ENCODE measurements around the gene MESP2.
A peak's percentile ranks its signal among the peaks of the same experiment; 100 is the strongest.

Gene MESP2

DNA sequence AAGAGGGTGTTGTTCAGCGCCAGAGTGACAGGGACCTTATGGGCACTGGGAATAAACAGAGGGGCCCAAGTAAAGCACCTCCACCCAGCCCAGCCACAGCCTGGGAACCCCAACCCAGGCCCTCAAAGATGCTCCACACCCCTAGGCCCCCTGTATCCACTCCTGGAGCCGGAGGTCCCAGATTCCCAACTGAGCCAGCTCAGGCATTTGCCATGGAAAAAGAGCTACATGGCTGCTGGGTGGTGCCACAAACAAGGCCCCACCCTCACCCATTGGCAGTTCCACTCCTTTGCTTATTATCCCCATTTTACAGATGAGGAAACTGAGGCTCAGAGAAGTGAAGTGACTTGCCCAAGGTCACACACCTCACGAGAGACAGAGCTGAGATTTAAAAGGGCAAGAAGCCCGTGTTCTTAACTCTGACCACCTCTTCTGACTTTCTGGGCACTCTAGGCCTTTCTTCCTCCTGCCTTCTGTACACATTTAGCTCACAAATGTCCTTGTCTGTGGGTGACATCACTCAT, 21.6 kb downstream of the MESP2 start:
- DNase-seq, result no peak

DNA sequence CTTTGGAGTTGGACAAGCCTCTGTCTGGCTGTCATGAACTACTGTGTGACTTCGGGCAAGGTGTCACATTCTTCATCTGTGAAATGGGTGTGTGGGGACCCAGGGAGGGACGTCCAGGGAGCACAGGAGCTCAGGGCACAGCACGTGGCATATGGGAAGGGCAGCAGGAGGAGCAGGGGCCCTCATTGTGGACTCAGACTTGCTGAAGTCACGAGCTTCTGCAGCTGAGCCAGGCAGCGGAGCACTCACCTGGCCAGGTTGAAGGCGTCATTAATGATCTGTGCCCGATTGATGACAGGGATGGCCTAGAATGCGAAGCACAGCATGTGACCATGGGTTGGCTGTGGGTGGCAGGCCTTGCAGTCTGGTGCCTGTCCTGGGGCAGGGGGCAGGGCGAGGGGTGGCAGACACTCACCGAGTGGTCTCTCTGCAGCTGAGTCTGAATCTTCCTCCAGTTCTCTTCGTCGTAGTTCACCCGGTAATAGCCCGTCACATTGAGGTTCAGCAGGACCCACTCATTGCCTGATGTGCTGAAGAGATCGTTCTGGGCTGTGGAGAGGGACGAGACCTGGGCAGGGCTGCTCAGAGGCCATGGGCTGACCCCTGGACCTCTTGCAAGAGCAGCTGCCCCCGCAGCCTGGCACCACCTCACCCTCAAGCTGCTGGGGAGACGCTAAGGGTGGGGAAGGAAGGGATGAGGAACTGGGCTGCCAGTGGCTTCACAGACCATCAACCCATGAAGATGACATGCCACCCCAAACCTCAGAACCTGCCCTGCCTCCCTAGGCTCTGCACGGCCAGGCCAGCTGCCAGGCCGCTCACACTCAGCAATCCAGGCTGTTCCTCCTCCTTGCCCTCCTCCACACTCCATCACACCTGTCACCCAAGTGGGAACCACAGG, 23.1 kb downstream of the MESP2 start:
- no peak overlapping the region for H3K27ac Mint-ChIP-seq

More for the DNA sequence above, 21.6 kb downstream of the MESP2 start:
- Mint-ChIP-seq H3K4me1 (no peaks in the 10 kb centered on the region), H3K27ac (no peak overlapping the region), H3K9me3 (peaks cover 4% of the 10 kb centered on the region), H3K36me3 (ENCODE audit: low read depth) (no peaks in the 10 kb centered on the region), H3K4me3 (no peak overlapping the region), H3K27me3 (peaks cover 2% of the 10 kb centered on the region)
- ATAC-seq, result no peak

DNA sequence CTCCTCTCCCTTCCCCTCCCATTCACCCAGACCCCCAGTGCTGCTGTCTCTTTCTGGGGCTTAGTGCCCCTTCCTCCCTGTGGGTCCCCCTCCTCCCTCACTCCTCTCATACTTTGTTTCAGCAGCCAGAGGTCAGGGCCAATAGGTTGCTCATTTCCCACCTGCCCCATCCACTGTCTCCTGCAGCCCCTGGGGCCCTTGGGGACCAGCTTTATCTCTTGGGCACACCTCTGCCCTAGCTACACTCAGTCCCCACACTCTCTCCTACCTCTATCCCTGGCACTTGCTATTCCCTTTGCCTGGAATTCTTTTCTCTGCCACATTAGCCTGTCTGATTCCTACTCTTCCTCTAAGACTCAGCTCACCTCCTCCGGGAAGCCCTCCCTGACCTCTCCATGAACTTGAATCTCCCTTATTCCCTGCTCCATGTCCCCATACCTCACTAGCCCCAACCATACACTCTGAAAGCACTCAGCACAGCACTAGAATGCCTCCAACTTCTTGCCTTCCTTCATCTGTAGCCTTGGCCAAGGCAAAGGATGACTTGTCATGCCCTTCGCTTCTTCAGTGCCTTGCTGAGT, 23.9 kb downstream of the MESP2 start:
- no peaks in the 10 kb centered on the region for H3K36me3 Mint-ChIP-seq (ENCODE audit: low read depth)
- H3K4me1 Mint-ChIP-seq, result no peaks in the 10 kb centered on the region
- H3K9me3 Mint-ChIP-seq, result peaks cover 4% of the 10 kb centered on the region
- H3K27me3 Mint-ChIP-seq, result peaks cover 2% of the 10 kb centered on the region
- H3K4me3 Mint-ChIP-seq, result no peak overlapping the region
- no peak overlapping the region for H3K27ac Mint-ChIP-seq
- ATAC-seq, result no peak
- no peak for DNase-seq

More for the DNA sequence above, 23.1 kb downstream of the MESP2 start:
- H3K4me3 Mint-ChIP-seq, result no peak overlapping the region
- no peaks in the 10 kb centered on the region for H3K4me1 Mint-ChIP-seq
- H3K36me3 Mint-ChIP-seq (ENCODE audit: low read depth), result no peaks in the 10 kb centered on the region
- ATAC-seq (peak; percentile 3), DNase-seq (no peak)
- H3K27me3 Mint-ChIP-seq, result peaks cover 2% of the 10 kb centered on the region
- H3K9me3 Mint-ChIP-seq, result peaks cover 4% of the 10 kb centered on the region

DNA sequence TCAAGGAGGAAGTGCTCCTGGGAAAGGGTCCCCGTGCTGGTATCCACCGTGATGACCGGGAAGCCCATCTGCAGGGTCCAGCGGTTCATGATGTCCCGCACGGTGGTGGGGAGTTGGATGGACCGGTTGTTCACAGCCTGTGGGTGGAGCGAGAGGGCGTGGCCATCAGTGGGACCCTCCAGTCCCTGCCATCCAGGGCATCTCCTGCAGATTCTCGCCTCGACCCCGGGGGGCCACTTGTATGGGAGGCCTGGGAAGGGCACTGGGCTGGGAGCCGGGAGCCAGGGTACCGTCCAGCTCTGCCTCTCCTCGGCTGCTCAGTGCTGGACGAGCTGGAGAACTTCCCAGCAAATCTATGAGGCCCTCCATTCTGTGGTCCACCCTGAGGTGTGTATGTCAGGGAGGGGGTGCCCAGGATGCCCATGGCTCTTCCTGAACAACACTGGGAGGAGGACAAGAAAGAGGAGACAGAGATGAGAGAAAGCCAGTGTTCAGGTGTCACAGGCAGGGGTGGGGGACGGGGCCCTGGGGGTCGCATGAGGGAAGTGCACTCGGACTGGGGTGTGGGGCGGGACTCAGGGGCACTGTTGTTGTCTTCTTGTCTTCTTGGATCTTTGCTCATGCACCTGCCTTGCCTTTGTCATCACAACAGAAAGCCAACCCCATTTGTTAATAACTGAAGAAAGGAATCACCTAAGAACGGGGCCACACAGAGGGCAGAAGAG, 25.5 kb downstream of the MESP2 start:
- ATAC-seq (no peak), DNase-seq (no peak)
- H3K4me1 Mint-ChIP-seq, result no peaks in the 10 kb centered on the region
- H3K27ac Mint-ChIP-seq, result no peak overlapping the region
- peaks cover 3% of the 10 kb centered on the region for H3K9me3 Mint-ChIP-seq
- H3K27me3 Mint-ChIP-seq, result peaks cover 2% of the 10 kb centered on the region
- H3K36me3 Mint-ChIP-seq (ENCODE audit: low read depth), result no peaks in the 10 kb centered on the region
- H3K4me3 Mint-ChIP-seq, result no peak overlapping the region

DNA sequence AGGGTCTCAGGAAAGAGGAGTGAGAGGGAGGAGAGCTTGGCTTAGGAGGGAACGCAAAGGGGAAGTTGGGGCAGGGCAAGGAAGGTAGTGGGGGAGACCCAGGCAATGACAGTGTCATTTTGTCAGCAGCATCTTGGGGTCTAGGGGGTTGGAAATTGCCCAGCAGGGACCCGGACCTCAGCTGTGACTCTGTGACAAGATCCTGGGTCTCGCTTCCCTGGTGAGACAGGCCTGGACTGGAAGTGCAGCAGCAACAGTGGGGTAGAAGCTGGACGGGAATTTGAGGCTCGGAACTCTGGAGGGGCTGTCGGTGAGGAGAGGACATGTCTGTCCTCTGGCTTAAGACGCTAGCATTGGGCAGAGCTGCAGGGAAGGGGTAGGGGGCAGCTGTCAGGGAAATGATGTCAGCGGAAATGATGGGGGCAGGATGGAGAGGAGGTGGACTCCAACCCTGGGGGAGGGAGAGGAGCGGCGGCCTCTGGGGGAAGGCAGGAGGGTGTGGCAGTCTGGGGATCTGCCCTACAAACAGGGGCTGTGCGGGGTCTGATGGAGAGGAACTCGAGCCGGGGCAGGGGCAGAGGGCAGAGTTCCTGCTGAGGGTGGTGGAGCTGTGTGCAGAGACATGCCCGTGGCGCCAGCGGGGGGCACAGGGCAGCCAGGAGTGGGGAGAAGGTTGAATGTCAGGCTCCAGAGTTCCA, 26.2 kb downstream of the MESP2 start:
- H3K27me3 Mint-ChIP-seq, result peaks cover 2% of the 10 kb centered on the region
- H3K27ac Mint-ChIP-seq, result no peak overlapping the region

DNA sequence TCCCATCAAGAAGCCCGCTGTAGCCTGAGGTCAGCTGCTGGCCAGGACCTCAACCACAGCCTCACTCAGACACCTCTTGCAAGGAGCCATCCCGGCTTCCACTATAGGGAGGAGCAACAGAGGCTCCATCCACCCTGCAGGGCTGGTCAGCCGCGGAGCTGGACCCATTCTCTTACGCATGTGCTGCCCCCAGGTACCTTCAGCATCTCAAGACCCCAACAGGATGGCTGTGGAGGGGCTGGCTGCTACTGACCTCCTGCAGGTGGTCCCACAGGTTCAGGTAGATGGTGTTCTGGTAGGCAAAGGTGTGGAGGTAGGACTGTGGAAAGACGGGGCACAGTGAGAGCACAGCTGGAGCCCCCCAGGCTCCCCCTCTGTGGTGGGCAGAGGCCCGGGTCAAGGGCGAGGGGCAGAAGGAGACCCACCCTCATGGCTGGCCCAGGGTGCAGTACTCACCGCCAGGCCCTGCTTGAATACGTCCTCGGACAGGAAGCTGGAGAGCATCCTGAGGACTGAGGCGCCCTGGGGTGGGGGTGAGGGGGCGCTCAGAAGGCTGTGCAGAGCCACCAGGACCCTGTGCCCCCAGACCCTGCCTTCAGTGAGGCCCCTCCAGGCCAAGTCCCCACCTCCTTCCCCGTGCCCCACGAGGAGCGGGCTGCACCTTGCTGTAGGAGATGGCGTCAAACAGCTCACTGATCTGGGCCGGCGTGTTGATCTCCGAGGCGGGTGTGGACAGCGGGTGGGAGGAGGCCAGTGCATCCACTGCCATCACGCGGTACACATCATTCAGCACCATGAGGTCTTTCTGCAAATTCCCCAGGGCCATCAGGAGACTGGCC, 27.1 kb downstream of the MESP2 start:
- no peak overlapping the region for H3K27ac Mint-ChIP-seq
- ATAC-seq (no peak), DNase-seq (no peak)

More for the DNA sequence above, 26.2 kb downstream of the MESP2 start:
- H3K9me3 Mint-ChIP-seq, result no peaks in the 10 kb centered on the region
- DNase-seq (no peak), ATAC-seq (no peak)
- no peak overlapping the region for H3K4me3 Mint-ChIP-seq
- no peaks in the 10 kb centered on the region for H3K36me3 Mint-ChIP-seq (ENCODE audit: low read depth)
- H3K4me1 Mint-ChIP-seq, result no peaks in the 10 kb centered on the region

DNA sequence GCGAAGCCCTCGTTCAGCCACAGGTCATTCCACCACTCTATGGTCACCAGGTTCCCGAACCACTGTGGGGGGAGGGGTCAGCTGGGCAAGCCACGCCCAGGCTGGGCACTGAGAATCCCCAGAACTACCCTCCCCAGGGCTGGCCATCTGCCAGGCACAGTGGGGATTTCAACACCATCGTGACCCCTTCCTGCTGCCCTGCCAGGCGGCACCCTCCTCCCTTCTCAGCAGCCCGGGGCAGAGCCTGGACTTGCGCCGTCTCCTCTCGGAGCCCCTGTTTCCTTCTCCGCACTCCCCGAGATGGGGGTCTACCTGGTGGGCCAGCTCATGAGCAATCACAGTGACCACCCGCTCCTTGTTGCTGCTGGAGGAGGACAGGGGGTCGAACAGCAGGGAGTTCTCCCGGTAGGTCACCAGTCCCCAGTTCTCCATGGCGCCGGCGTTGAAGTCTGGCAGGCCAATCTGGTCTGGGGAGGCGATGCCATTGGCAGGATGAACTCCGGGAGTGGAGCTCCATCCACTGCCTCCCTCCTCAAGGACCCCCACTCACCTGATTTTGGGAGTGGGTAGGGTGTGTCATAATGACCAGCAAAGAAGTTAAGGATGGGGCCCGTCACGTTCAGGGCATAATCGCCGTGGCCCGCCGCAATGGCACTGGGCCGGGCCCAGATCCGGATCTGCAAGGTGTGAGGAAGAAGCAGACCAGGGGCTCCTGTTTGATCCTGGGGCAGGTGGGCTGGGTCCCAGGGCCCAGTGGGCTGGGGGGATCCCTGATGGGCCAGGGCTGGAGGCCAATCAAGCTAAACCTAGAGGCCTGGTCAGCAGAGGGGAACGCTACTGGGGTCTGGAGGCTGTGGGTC, 28.0 kb downstream of the MESP2 start:
- Mint-ChIP-seq H3K27ac (no peak overlapping the region), H3K27me3 (peaks cover 2% of the 10 kb centered on the region), H3K36me3 (ENCODE audit: low read depth) (no peaks in the 10 kb centered on the region), H3K9me3 (no peaks in the 10 kb centered on the region), H3K4me1 (no peaks in the 10 kb centered on the region), H3K4me3 (no peak overlapping the region)
- DNase-seq (no peak), ATAC-seq (no peak)

More for the DNA sequence above, 27.1 kb downstream of the MESP2 start:
- H3K36me3 Mint-ChIP-seq (ENCODE audit: low read depth), result no peaks in the 10 kb centered on the region
- no peak overlapping the region for H3K4me3 Mint-ChIP-seq
- H3K27me3 Mint-ChIP-seq, result peaks cover 2% of the 10 kb centered on the region
- H3K9me3 Mint-ChIP-seq, result no peaks in the 10 kb centered on the region
- no peaks in the 10 kb centered on the region for H3K4me1 Mint-ChIP-seq

DNA sequence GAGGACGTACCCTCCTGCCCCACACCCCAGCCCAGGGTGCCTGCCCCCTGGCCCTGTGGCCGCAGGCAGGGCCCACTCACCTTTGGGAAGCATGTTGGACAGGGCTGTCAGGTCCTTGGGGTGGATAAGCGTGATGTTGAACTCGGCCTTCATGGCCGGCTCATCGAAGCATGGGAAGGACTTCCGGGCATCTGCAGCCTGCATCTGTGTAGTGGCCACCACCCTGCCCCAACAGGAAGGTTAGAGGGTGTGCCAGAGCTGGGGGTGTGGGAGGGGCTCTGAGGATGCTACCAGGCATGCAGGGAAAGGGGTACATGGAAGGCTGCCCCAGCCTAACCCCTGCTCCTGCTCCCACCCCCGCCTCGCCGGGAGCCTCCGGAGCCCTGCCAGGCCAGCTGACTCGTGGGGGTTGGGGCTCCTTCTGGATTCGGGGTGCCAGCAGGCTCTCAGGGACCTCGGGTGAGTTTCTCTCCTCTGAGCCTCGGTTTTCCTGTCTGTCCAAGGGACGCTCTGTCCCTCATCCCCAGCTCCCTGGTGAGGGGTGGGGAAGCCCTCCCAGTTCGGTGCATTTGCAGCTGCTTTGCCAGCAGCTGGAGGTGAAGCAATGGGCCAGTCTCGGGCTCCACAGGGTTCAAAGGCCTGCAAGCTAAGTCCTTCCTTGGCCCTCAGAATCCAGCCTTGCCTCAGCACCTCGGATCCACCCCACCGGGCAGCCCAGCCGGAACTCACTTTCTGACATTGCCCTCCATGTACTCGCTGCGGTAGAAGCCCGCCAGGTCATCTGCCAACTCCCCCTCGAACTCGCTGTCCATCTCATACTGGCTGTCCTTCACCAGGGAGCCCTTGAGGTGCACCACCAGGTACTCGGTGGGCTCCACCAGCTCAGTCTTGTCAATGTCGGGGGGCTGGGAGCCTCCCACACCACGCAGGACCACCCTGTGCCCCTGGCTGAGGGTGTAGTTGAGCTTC, 29.4 kb downstream of the MESP2 start:
- no peaks in the 10 kb centered on the region for H3K9me3 Mint-ChIP-seq
- H3K36me3 Mint-ChIP-seq (ENCODE audit: low read depth), result no peaks in the 10 kb centered on the region
- no peak overlapping the region for H3K4me3 Mint-ChIP-seq
- no peak for ATAC-seq
- H3K27ac Mint-ChIP-seq, result no peak overlapping the region
- peaks cover 2% of the 10 kb centered on the region for H3K27me3 Mint-ChIP-seq
- no peak for DNase-seq
- no peaks in the 10 kb centered on the region for H3K4me1 Mint-ChIP-seq

DNA sequence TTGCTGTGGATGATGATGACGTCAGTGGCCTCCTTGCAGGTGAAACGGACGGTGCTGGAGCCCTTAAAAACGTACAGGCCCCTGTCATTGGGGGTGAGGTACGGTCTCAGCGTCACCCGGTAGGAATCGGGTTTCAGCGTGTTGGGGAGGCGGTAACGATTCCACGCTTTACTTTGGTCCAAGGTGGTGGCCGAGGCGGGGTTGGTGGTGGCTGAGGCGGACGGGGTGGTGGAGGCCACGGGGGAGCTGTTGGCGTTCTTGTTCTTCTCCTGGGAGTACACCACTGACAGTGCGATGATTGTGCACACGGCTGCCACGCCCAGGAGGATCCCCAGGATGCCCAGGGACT, 30.1 kb downstream of the MESP2 start:
- Mint-ChIP-seq H3K4me3 (no peak overlapping the region), H3K27ac (no peak overlapping the region), H3K4me1 (no peaks in the 10 kb centered on the region), H3K27me3 (peaks cover 3% of the 10 kb centered on the region), H3K36me3 (ENCODE audit: low read depth) (no peaks in the 10 kb centered on the region), H3K9me3 (no peaks in the 10 kb centered on the region)
- no peak for ATAC-seq
- no peak for DNase-seq

DNA sequence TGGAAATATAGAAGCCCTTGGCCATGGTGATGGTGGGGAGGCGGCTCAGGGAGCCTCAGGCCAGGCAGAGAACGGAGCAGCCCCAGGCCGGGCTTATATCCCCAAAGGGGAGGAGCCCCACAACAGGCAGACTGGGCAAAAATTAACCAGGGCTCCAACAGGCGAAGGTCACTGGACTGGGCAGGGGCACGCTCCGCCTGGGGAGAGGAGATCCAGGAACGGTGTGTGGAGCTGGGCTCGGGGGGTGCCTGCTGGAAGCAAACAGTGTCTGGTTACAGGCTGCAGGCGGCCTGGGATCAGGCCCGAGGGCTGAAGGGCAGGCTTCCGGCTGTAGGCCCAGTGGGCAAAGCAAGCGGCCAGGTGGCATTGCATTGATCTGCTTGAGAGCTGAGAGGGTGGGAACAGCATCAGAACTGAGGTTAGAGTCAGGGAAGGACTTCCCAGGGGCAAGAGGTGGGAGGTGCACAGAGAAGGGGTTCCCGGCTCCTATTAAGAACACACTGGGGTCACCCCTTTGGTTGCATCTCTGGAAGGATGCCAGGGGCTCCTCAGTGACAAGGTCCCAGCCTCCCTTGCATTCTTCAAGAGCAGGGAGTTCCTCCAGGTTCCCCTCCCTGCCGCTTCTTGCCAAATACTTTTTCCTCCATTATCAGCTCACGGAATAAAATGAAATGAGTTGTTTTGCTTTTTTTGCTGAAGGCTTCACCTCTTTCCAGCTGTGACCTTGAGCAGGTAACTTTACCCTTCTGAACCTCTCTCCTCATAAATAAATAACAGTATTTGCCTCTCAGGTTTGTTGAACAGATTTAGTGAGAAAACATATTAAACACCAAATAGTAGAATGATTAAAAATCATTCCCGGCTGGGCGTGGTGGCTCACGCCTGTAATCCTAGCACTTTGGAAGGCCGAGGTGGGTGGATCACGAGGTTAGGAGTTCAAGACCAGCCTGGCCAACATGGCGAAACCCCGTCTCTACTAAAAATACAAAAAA, 30.7 kb downstream of the MESP2 start:
- no peak for ATAC-seq

DNA sequence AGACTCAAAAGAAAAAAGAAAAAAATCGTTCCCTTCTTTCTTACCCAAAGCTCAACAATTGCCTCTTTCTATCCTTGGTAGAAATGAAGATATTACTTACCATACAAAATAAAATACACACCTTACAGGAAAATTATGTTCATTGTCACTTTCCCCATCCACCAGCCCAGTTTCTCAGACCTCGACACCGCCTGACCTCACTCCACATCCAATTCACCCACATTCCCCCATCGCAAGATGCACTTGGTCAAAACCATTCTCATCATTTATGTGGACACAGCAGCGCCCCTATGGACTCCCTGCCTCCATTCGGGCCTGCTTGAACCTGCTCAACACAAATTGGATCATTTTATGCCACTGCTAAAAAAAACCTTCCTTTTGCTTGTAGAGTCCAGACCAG, 31.6 kb downstream of the MESP2 start:
- ATAC-seq (no peak), DNase-seq (no peak)
- Mint-ChIP-seq H3K27me3 (peaks cover 8% of the 10 kb centered on the region), H3K4me3 (no peak overlapping the region), H3K27ac (no peak overlapping the region), H3K36me3 (ENCODE audit: low read depth) (no peaks in the 10 kb centered on the region), H3K4me1 (peaks cover 1% of the 10 kb centered on the region), H3K9me3 (no peaks in the 10 kb centered on the region)

More for the DNA sequence above, 30.7 kb downstream of the MESP2 start:
- Mint-ChIP-seq H3K4me1 (no peaks in the 10 kb centered on the region), H3K9me3 (no peaks in the 10 kb centered on the region), H3K27ac (no peak overlapping the region), H3K36me3 (ENCODE audit: low read depth) (no peaks in the 10 kb centered on the region), H3K4me3 (no peak overlapping the region), H3K27me3 (peaks cover 6% of the 10 kb centered on the region)
- DNase-seq, result no peak

Data from activated naive CD8-positive, alpha-beta T cell treated with anti-CD3 and anti-CD28 coated beads, Interleukin-2, amount 50 U/mL, for 24 hours (primary cell).